Measurements from ENCODE around the gene A1CF.
"Not testable (repeated sequence)": the region's sequence is repeated elsewhere in the genome, so short reads cannot be mapped to it uniquely, and the experiment has no call there.

The A1CF gene

GRCh38 chr10:50788951-50789945 is 96.2 kb downstream of the A1CF start:
- DNase-seq (ENCODE audit: low read depth in 2 of 2), result no peak

GRCh38 chr10:50787962-50788361 is 97.5 kb downstream of the A1CF start:
- not testable (repeated sequence) for DNase-seq (ENCODE audit: low read depth in 2 of 2)

GRCh38 chr10:50782017-50782416 is 103.4 kb downstream of the A1CF start:
- not testable (repeated sequence) for DNase-seq (ENCODE audit: low read depth in 2 of 2)

GRCh38 chr10:50780036-50780435 is 105.4 kb downstream of the A1CF start:
- DNase-seq (ENCODE audit: low read depth in 2 of 2), result not testable (repeated sequence)

GRCh38 chr10:50774868-50775267 is 110.6 kb downstream of the A1CF start:
- DNase-seq (ENCODE audit: low read depth in 2 of 2), result not testable (repeated sequence)

GRCh38 chr10:50772042-50772441 is 113.4 kb downstream of the A1CF start:
- not testable (repeated sequence) for DNase-seq (ENCODE audit: low read depth in 2 of 2)

GRCh38 chr10:50766774-50767513 is 118.5 kb downstream of the A1CF start:
- not testable (repeated sequence) for DNase-seq (ENCODE audit: low read depth in 2 of 2)

Data from stimulated activated CD4-positive, alpha-beta T cell treated with anti-CD3 and anti-CD28 coated beads, Interleukin-1b, Interleukin-23, amount 100 ng/mL, for 1 hour (primary cell).